ENCODE results near the gene IFNL4. TPM values are rescaled to one million over a fixed set of nuclear protein-coding genes. Genes with fewer than 3 reads are reported as not detected.
"Not testable (repeated sequence)": the region's sequence is repeated elsewhere in the genome, so short reads cannot be mapped to it uniquely, and the experiment has no call there.

Gene IFNL4
- total RNA-seq, 2 donors from 2014 or later: not detected

- no peak for DNase-seq (ENCODE audit: low spot score)
- Histone ChIP-seq H3K36me3 (no peaks in the 10 kb centered on the region), H3K4me1 (replicated peaks) (no peaks in the 10 kb centered on the region), H3K27me3 (replicated peaks; ENCODE audit: insufficient read depth) (no peaks in the 10 kb centered on the region), H3K4me3 (no peak overlapping the region), H3K27ac (no peak overlapping the region), H3K9me3 (no peaks in the 10 kb centered on the region)
- intact Hi-C loops (cut with DNase I): no loop called here
- no peak for TF ChIP-seq POLR2AphosphoS5 (IDR thresholded peaks at IDR 0.05)
- WGBS: 61% methylated on average over 9 of the region's 9 CpGs
These were observed 21.6 kb upstream of the IFNL4 start for GRCh38 chr19:39270036-39270871.

- H3K4me1 ChIP-seq (replicated peaks); H3K27ac ChIP-seq; H3K27me3 ChIP-seq (replicated peaks; ENCODE audit: insufficient read depth); H3K36me3 ChIP-seq; H3K4me3 ChIP-seq; DNase-seq (ENCODE audit: low spot score); intact Hi-C loops (cut with DNase I); H3K9me3 ChIP-seq: not testable (repeated sequence)
- WGBS: 78% methylated on average over 9 of the region's 10 CpGs
These were observed 20.7 kb upstream of the IFNL4 start for GRCh38 chr19:39269369-39269768.

- H3K4me3 ChIP-seq; intact Hi-C loops (cut with DNase I); H3K27ac ChIP-seq; H3K4me1 ChIP-seq (replicated peaks); H3K9me3 ChIP-seq; H3K36me3 ChIP-seq; DNase-seq (ENCODE audit: low spot score): not testable (repeated sequence)
- peaks cover 10% of the 10 kb centered on the region for H3K27me3 ChIP-seq (replicated peaks; ENCODE audit: insufficient read depth)
- 79% methylated on average over 10 of the region's 10 CpGs for WGBS
These were observed 20.0 kb upstream of the IFNL4 start for GRCh38 chr19:39268531-39269223.

GRCh38 chr19:39268085-39268484, 19.4 kb upstream of the IFNL4 start, which contains the start of gene IFNL2:
Gene IFNL2, plus strand, starts transcription at chr19:39268396. Its CDS starts 173 bp downstream, at chr19:39268569.
- H3K27ac ChIP-seq; H3K36me3 ChIP-seq; intact Hi-C loops (cut with DNase I); H3K4me3 ChIP-seq; DNase-seq (ENCODE audit: low spot score); H3K9me3 ChIP-seq; H3K4me1 ChIP-seq (replicated peaks): not testable (repeated sequence)
- peaks cover 14% of the 10 kb centered on the region for H3K27me3 ChIP-seq (replicated peaks; ENCODE audit: insufficient read depth)
- WGBS: no CpG with 5 or more reads among the region's 1 CpG

- DNase-seq (ENCODE audit: low spot score): no peak
- 38% methylated on average over 38 of the region's 39 CpGs for WGBS
- no peak for TF ChIP-seq POLR2A (IDR thresholded peaks at IDR 0.05)
- Histone ChIP-seq H3K27me3 (replicated peaks; ENCODE audit: insufficient read depth) (peaks cover 28% of the 10 kb centered on the region), H3K4me1 (replicated peaks) (no peaks in the 10 kb centered on the region), H3K27ac (no peak overlapping the region), H3K4me3 (no peak overlapping the region), H3K36me3 (no peaks in the 10 kb centered on the region), H3K9me3 (no peaks in the 10 kb centered on the region)
- intact Hi-C loops (cut with DNase I): no loop called here
These were observed 16.8 kb upstream of the IFNL4 start for GRCh38 chr19:39265321-39265916.

DNA sequence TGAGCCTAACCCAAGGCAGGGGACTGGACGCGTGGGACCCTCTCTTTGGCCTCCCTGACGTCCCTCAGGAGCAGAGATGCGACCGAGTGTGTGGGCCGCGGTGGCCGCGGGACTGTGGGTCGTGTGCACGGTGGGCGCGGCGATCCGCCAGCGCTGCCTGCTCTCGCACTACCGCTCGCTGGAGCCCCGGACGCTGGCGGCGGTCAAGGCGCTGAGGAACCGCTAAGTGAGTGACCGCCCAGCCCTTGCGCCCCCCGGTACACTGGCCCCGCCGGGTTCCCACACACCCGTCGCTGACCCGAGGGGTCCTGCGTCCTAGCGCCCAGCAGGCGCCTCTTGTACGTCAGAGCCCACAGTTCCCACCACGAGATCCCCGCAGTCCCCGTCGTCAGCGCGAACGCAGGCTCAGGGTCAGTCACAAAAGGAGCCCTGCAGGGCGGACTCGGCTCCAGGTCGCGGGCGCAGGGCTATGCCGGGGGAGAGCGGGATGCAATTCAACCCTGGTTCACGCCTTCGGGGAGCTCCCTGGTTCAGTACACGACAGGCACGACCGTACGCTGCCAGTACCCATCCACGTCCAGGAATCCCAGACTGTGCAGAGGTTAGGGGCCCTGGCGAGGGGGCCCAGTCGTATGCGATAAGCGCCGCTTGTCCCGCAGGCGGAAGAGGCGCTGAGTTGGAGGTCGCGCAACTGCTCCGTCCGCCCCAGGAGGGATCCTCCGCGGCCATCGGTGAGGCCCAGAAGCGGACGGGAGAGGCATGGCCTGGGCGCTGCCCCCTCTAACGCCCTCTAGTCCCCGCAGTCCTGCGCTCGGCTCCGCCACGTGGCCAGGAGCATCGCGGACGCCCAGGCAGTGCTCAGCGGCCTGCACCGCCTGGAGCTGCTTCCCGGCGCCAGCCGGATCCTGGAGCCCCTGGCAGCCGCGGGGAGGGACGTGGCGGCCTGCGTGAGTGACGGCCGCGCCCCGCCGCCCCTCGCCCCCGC, 15.9 kb upstream of the IFNL4 start:
- Histone ChIP-seq H3K27ac (no peak overlapping the region), H3K4me1 (replicated peaks) (no peaks in the 10 kb centered on the region), H3K9me3 (no peaks in the 10 kb centered on the region), H3K27me3 (replicated peaks; ENCODE audit: insufficient read depth) (peaks cover 28% of the 10 kb centered on the region), H3K36me3 (no peaks in the 10 kb centered on the region), H3K4me3 (no peak overlapping the region)
- no peak for TF ChIP-seq POLR2AphosphoS5 (IDR thresholded peaks at IDR 0.05)
- no peak for TF ChIP-seq POLR2A (IDR thresholded peaks at IDR 0.05)
- TF ChIP-seq, protein P1, sequence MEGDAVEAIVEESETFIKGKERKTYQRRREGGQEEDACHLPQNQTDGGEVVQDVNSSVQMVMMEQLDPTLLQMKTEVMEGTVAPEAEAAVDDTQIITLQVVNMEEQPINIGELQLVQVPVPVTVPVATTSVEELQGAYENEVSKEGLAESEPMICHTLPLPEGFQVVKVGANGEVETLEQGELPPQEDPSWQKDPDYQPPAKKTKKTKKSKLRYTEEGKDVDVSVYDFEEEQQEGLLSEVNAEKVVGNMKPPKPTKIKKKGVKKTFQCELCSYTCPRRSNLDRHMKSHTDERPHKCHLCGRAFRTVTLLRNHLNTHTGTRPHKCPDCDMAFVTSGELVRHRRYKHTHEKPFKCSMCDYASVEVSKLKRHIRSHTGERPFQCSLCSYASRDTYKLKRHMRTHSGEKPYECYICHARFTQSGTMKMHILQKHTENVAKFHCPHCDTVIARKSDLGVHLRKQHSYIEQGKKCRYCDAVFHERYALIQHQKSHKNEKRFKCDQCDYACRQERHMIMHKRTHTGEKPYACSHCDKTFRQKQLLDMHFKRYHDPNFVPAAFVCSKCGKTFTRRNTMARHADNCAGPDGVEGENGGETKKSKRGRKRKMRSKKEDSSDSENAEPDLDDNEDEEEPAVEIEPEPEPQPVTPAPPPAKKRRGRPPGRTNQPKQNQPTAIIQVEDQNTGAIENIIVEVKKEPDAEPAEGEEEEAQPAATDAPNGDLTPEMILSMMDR (IDR thresholded peaks at IDR 0.05): no peak
- DNase-seq (ENCODE audit: low spot score): no peak
- intact Hi-C loops (cut with DNase I): no loop called here
- WGBS: 3% methylated on average over 20 of the region's 102 CpGs
